Neuronal stem cell (in vitro differentiated cells): ENCODE data around the gene SCAANT1.

Experiments
- DNase-seq: peaks from one replicate; pipeline ENCODE4 v3.0.0-alpha.2; 2013; ENCODE audit warnings: low spot score
- H2AFZ ChIP-seq: one replicate; pipeline ENCODE4 v1.6.1; 2013; ENCODE audit warnings: mild to moderate bottlenecking, low read length, inconsistent platforms
- H2AK5ac ChIP-seq: 2 replicates; pipeline ENCODE4 v1.6.1; 2013; ENCODE audit warnings: low read depth, mild to moderate bottlenecking, inconsistent platforms, low read length, moderate library complexity, mixed read lengths
- H2BK120ac ChIP-seq: 2 replicates; pipeline ENCODE4 v1.6.1; 2013; ENCODE audit warnings: low read depth, mild to moderate bottlenecking, inconsistent platforms, low read length, moderate library complexity, mixed read lengths
- H2BK12ac ChIP-seq: one replicate; pipeline ENCODE4 v1.6.1; 2013; ENCODE audit warnings: low read length, inconsistent platforms
- H2BK15ac ChIP-seq: 2 replicates; pipeline ENCODE4 v1.6.1; 2013; ENCODE audit warnings: mild to moderate bottlenecking, low read length, inconsistent platforms, mixed read lengths
- H2BK5ac ChIP-seq: one replicate; pipeline ENCODE4 v1.6.1; 2013; ENCODE audit warnings: inconsistent platforms, mild to moderate bottlenecking, low read length, moderate library complexity
- H3K14ac ChIP-seq: one replicate; pipeline ENCODE4 v1.6.1; 2013; ENCODE audit warnings: low read length, inconsistent platforms
- H3K18ac ChIP-seq: 2 replicates; pipeline ENCODE4 v1.6.1; 2013; ENCODE audit warnings: low read length, inconsistent platforms
- H3K23ac ChIP-seq: 2 replicates; pipeline ENCODE4 v1.6.1; 2013; ENCODE audit warnings: low read depth, mild to moderate bottlenecking, mixed read lengths, low read length, inconsistent platforms; ENCODE audit not compliant: poor library complexity
- H3K27ac ChIP-seq: replicated peaks from 3 replicates; pipeline ENCODE4 v1.5.1; 2013; ENCODE audit warnings: low read length, inconsistent platforms
- H3K27me3 ChIP-seq, 3 experiments: 2 replicates each; pipeline ENCODE4 v1.6.1; 2013; ENCODE audit warnings: low read length in 3 of 3, mild to moderate bottlenecking in 2 of 3, inconsistent platforms in 1 of 3, low read depth in 1 of 3, mixed read lengths in 1 of 3, moderate library complexity in 1 of 3; ENCODE audit not compliant: control insufficient read depth in 3 of 3, insufficient read depth in 3 of 3
- H3K36me3 ChIP-seq, 2 donors: replicated peaks in 1 of 2; 2 replicates each; pipeline ENCODE4 v1.6.1; 2013; ENCODE audit warnings: low read length in 2 of 2; ENCODE audit not compliant: control insufficient read depth in 2 of 2, insufficient read depth in 2 of 2
- H3K4ac ChIP-seq: 2 replicates; pipeline ENCODE4 v1.6.1; 2013; ENCODE audit warnings: inconsistent platforms, mild to moderate bottlenecking, low read length, moderate library complexity
- H3K4me1 ChIP-seq, 2 donors: 1 replicate in 1 of 2; 2 replicates in 1 of 2; pipeline ENCODE4 v1.6.1; 2013; ENCODE audit warnings: low read length in 2 of 2, low read depth in 1 of 2; ENCODE audit not compliant: control insufficient read depth in 2 of 2, insufficient read depth in 1 of 2
- H3K4me2 ChIP-seq: one replicate; pipeline ENCODE4 v1.6.1; 2013; ENCODE audit warnings: mild to moderate bottlenecking, low read length, inconsistent platforms; ENCODE audit not compliant: insufficient read depth, poor library complexity, severe bottlenecking
- H3K4me3 ChIP-seq, 2 donors: 2 replicates each; pipeline ENCODE4 v1.5.1; 2013; ENCODE audit warnings: low read length in 2 of 2, mild to moderate bottlenecking in 2 of 2, inconsistent platforms in 1 of 2, moderate library complexity in 1 of 2
- H3K79me1 ChIP-seq: one replicate; pipeline ENCODE4 v1.6.1; 2013; ENCODE audit warnings: low read depth, mild to moderate bottlenecking, inconsistent platforms, low read length, moderate library complexity
- H3K9ac ChIP-seq: one replicate; pipeline ENCODE4 v1.6.1; 2013; ENCODE audit warnings: mild to moderate bottlenecking, low read depth, low read length, inconsistent platforms; ENCODE audit not compliant: poor library complexity
- H3K9me3 ChIP-seq, 2 donors: replicated peaks in 1 of 2; 2 replicates each; pipeline versions ENCODE3 to v1.6.1; 2013; ENCODE audit warnings: low read length in 2 of 2, mild to moderate bottlenecking in 2 of 2, inconsistent platforms in 1 of 2, low read depth in 1 of 2, mixed read lengths in 1 of 2, moderate library complexity in 1 of 2; ENCODE audit not compliant: control insufficient read depth in 2 of 2, insufficient read depth in 1 of 2
- H4K8ac ChIP-seq: one replicate; pipeline ENCODE4 v1.6.1; 2013; ENCODE audit warnings: low read depth, mild to moderate bottlenecking, inconsistent platforms, low read length, moderate library complexity
- H4K91ac ChIP-seq: one replicate; pipeline ENCODE4 v1.6.1; 2013; ENCODE audit warnings: low read length, low read depth, mild to moderate bottlenecking, inconsistent platforms; ENCODE audit not compliant: poor library complexity
- WGBS, 2 donors: extraction: QIAGEN DNeasy Blood & Tissue Kit; methylation state at CpG; one replicate each; pipeline ENCODE4 v1.1.7; 2013; ENCODE audit warnings: missing lambda C conversion rate in 2 of 2, mixed read lengths in 1 of 2; ENCODE audit not compliant: insufficient read length in 2 of 2, insufficient replicate concordance in 1 of 2; ENCODE audit errors: extremely low coverage in 2 of 2; 5-methylcytosine and 5-hydroxymethylcytosine counted together

SCAANT1 gene

DNA sequence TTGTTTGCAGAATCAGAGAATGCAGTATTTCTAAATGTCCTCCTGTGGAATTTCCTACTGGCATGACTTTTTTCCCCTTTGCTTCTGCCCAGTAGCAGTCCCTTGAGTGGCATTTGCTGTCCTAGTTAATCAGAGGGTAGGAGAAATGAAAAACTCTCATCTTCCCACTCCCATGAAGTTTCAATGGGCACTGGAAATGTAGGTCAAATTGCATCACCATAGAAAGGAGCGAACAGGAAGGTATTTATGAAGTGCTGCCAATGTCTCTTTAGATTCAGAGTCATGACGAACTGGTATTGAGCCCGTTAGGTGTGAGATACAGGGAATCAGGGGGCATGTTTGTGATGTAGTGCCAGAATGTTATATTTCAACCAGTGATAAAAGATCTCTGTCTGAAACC lies 25.3 kb downstream of the SCAANT1 start:
- H2AFZ ChIP-seq = no peak overlapping the region
- no peak overlapping the region for H3K4me2 ChIP-seq
- H3K79me1 ChIP-seq = no peaks in the 10 kb centered on the region
- no peak overlapping the region for H2BK15ac ChIP-seq
- no peak overlapping the region for H3K14ac ChIP-seq
- no peaks in the 10 kb centered on the region for H3K27me3 ChIP-seq
- no peak overlapping the region for H3K18ac ChIP-seq
- H3K4ac ChIP-seq = no peak overlapping the region
- H3K9me3 ChIP-seq = no peaks in the 10 kb centered on the region
- H2BK12ac ChIP-seq = no peak overlapping the region
- H3K36me3 ChIP-seq = peaks cover 0 to 3% of the 10 kb centered on the region in 2 donors
- H3K27ac ChIP-seq = no peak overlapping the region
- no CpG with 5 or more reads among the region's 3 CpGs for WGBS, 2 donors
- no peak overlapping the region for H3K4me3 ChIP-seq
- H4K91ac ChIP-seq = no peak overlapping the region
- H3K23ac ChIP-seq = no peak overlapping the region
- H2BK5ac ChIP-seq = no peak overlapping the region
- peaks cover 0 to 1% of the 10 kb centered on the region in 2 donors for H3K4me1 ChIP-seq
- H2AK5ac ChIP-seq = no peak overlapping the region
- H2BK120ac ChIP-seq = no peak overlapping the region
- H4K8ac ChIP-seq = no peak overlapping the region
- H3K9ac ChIP-seq = no peak overlapping the region
- no peak for DNase-seq

DNA sequence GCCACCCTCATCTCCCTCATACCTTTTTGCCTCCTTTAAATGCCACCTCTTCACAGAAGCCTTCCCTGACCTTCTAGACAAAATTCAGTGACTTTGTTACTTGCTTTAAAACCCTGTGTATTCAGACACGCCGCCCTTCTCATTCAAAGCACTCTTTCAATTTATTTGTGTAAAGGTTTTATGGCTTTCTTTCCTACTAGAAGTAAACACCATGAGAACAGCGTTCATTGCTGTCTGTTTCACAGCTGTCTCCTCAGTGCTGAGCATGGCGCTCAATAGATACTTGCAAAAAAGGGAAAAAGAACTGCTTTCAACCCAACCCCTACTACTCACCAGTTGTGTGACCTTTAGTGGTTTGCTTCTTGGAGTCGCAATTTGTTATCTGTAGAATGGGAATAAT lies 31.5 kb downstream of the SCAANT1 start:
- Histone ChIP-seq H3K9me3 (no peaks in the 10 kb centered on the region), H2AK5ac (no peak overlapping the region), H4K8ac (no peak overlapping the region), H2BK5ac (no peak overlapping the region), H3K27me3 (no peaks in the 10 kb centered on the region), H3K14ac (no peak overlapping the region), H3K9ac (no peak overlapping the region), H3K4ac (no peak overlapping the region), H3K4me2 (no peak overlapping the region), H2BK15ac (no peak overlapping the region), H3K79me1 (no peaks in the 10 kb centered on the region), H2BK12ac (no peak overlapping the region), H3K23ac (no peak overlapping the region), H3K4me3 (no peak overlapping the region), H3K27ac (no peak overlapping the region), H3K18ac (no peak overlapping the region), H4K91ac (no peak overlapping the region), H2AFZ (no peak overlapping the region), H3K4me1 (peaks cover 4 to 12% of the 10 kb centered on the region in 2 donors), H3K36me3 (no peaks in the 10 kb centered on the region), H2BK120ac (no peak overlapping the region)
- WGBS, 2 donors = no CpG with 5 or more reads among the region's 5 CpGs
- DNase-seq = no peak

DNA sequence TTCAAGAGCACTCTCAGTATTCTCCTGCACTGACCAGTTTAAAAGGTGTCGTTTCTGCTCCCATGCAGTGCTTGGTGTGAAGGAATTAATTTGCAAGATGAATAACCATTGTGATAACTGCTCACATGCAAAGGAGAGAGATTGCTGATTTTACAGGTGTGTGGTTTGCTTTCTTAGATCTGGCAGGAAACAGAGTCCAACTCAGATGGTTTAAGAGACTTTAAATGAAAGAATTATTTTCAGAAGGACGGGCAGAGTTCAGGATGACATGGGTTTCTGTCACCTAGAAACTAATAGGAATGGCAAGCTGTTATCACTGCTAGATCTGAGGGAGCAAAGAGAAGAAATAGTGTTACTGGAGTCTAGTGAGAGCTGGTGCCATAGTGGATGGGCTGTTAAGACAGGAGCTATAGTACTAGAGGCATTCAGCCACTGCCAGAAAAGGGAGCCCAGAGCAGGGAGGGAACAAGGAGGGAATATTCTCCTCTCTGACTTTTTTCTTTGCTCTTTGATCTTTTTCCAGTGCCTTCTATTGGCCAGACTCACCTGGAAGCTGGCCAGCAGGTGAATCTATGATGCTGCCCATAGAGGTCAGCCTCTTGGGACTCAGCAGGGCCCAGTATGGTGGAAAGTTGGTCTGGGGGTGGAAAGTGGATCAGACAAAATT lies 33.7 kb downstream of the SCAANT1 start:
- Histone ChIP-seq H3K36me3 (no peaks in the 10 kb centered on the region), H4K8ac (no peak overlapping the region), H2AFZ (no peak overlapping the region), H3K9ac (no peak overlapping the region), H3K27ac (no peak overlapping the region), H3K9me3 (no peaks in the 10 kb centered on the region), H2BK120ac (no peak overlapping the region), H3K4me1 (peaks cover 4 to 12% of the 10 kb centered on the region in 2 donors), H3K79me1 (no peaks in the 10 kb centered on the region), H2BK12ac (no peak overlapping the region), H2BK5ac (no peak overlapping the region), H2BK15ac (no peak overlapping the region), H3K27me3 (no peaks in the 10 kb centered on the region), H4K91ac (no peak overlapping the region), H3K23ac (no peak overlapping the region), H3K18ac (no peak overlapping the region), H2AK5ac (no peak overlapping the region), H3K4ac (no peak overlapping the region), H3K4me2 (no peak overlapping the region), H3K4me3 (no peak overlapping the region), H3K14ac (no peak overlapping the region)
- DNase-seq = no peak
- WGBS, 2 donors = no CpG with 5 or more reads among the region's 2 CpGs

DNA sequence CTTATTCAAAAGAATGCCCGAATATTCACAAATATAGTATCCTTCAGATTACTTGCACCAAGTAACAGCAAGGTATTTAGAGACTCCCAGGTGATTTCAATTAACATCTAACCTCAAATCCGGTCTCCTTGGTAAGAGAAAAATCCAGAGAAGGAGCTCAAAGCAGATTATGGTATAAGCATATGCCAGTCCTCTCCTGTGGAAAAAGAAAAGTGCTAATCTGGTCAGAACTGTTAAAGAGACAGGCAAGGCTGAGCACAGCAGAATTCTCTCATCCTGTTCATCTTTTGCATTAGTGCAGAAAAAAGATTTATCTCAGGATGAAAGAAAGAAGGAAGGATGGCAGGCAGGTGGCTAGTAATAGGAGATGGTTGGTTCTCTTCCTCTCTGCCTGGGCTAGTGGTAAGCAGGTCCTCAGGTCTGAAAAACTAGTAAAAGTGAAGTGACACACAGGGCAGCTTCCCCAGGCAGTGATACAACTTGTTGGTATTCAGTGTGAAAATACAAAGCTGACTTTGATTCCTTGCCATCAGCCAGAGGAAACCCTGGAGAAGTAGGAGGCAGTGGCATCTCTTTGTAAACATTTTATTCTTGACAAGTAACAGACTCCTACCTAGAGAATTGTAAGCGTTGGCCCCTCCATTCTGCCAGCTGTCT lies 34.3 kb downstream of the SCAANT1 start:
- no peak overlapping the region for H2BK5ac ChIP-seq
- no peak overlapping the region for H3K18ac ChIP-seq
- H3K9ac ChIP-seq = no peak overlapping the region
- no peaks in the 10 kb centered on the region for H3K9me3 ChIP-seq
- H2BK15ac ChIP-seq = no peak overlapping the region
- H2BK12ac ChIP-seq = no peak overlapping the region
- H3K4me1 ChIP-seq = peaks cover 4 to 12% of the 10 kb centered on the region in 2 donors
- H3K36me3 ChIP-seq = no peaks in the 10 kb centered on the region
- no peak for DNase-seq
- no peak overlapping the region for H2AK5ac ChIP-seq
- H2BK120ac ChIP-seq = no peak overlapping the region
- no peaks in the 10 kb centered on the region for H3K27me3 ChIP-seq
- no peak overlapping the region for H4K8ac ChIP-seq
- no peak overlapping the region for H4K91ac ChIP-seq
- H3K14ac ChIP-seq = no peak overlapping the region
- no peaks in the 10 kb centered on the region for H3K79me1 ChIP-seq
- H3K4me2 ChIP-seq = no peak overlapping the region
- no peak overlapping the region for H2AFZ ChIP-seq
- H3K4me3 ChIP-seq = no peak overlapping the region
- H3K27ac ChIP-seq = no peak overlapping the region
- no peak overlapping the region for H3K4ac ChIP-seq
- H3K23ac ChIP-seq = no peak overlapping the region
- no CpG with 5 or more reads among the region's 3 CpGs for WGBS, 2 donors
